ENCODE results near the gene NDFIP1.

DNA sequence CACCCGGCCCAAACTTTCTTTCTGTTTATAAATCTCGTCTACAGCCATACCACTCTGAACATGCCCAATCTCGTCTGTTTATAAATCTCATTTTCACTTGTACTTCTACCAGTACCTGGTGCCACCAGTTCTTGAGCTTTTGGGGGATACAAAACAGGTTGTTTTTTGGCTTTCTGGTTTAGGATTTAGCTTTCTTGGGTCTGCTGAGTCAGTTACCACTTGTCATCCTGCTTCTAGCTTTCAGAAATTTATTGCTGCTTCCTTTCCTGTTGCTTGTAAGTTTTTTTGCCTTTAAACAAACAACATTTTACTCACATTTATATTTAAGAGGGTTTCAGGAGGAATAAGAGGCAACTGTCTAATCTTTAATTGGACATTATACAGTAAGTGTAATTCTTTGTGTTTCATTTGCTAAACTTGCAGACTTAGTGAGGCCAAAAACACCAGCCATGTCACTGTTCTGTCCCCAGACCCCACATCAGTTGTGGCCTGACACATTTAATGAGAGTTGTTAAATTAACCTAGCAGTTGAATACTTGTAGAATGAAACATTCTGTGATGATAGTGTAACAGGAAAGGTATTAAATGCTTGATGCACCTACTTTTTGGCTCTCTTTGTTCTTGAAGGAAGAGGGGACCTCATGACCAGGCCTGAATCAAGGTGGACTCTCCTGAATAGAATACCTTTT, 11.8 kb downstream of the NDFIP1 start:
- TF ChIP-seq, protein P1, sequence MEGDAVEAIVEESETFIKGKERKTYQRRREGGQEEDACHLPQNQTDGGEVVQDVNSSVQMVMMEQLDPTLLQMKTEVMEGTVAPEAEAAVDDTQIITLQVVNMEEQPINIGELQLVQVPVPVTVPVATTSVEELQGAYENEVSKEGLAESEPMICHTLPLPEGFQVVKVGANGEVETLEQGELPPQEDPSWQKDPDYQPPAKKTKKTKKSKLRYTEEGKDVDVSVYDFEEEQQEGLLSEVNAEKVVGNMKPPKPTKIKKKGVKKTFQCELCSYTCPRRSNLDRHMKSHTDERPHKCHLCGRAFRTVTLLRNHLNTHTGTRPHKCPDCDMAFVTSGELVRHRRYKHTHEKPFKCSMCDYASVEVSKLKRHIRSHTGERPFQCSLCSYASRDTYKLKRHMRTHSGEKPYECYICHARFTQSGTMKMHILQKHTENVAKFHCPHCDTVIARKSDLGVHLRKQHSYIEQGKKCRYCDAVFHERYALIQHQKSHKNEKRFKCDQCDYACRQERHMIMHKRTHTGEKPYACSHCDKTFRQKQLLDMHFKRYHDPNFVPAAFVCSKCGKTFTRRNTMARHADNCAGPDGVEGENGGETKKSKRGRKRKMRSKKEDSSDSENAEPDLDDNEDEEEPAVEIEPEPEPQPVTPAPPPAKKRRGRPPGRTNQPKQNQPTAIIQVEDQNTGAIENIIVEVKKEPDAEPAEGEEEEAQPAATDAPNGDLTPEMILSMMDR (IDR thresholded peaks at IDR 0.05), result no peak
- no peak for TF ChIP-seq EP300 (IDR thresholded peaks at IDR 0.05; ENCODE audit: low read depth)
- TF ChIP-seq POLR2A (IDR thresholded peaks at IDR 0.05), result no peak
- no peak for TF ChIP-seq POLR2AphosphoS5 (IDR thresholded peaks at IDR 0.05)

Data from transverse colon (tissue), 4 donors.